ENCODE results near the gene EPHA4. TPM values are rescaled to one million over a fixed set of nuclear protein-coding genes. Genes with fewer than 3 reads are reported as not detected.

The EPHA4 gene
- polyA plus RNA-seq, 1 of the 3 experiments (the other 2 are of a cell fraction), result 0.90 TPM

DNA sequence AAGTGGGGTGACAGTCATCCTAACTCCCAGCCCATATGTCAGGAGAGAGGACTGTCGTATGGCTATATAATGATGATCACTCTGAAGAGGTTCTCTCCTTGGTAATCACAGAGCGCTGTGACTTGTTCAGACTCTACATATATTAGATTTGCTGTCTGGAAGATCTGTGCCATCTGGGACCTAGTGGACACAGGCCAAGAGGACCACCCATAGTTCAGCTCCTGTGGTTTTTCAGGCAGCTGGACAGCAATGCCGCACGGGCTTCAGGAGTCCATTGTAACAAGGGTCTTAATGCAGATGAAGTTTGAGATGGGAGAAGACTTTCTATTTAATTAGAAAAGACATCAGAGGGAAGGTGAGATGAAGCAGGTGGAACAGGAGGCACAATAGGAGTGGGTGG lies 40.1 kb upstream of the EPHA4 start:
- WGBS (ENCODE audit: low lambda C conversion rate), result 36% methylated on average over 4 of the region's 4 CpGs
- Histone ChIP-seq H3K9me3 (no peaks in the 10 kb centered on the region), H3K9me2 (no peaks in the 10 kb centered on the region), H3K36me3 (replicated peaks in 1 of 2; ENCODE audit: control insufficient read depth in 1 of 2, insufficient read depth in 2 of 2, low read length in 1 of 2) (no peaks in the 10 kb centered on the region), H3K79me2 (ENCODE audit: insufficient read depth) (no peaks in the 10 kb centered on the region), H3K9ac (no peak overlapping the region), H3K27ac (ENCODE audit: low read depth in 2 of 2, low read length in 1 of 2) (no peak overlapping the region), H2AFZ (ENCODE audit: low read depth) (no peak overlapping the region), H3K27me3 (ENCODE audit: insufficient read depth) (no peaks in the 10 kb centered on the region), H4K20me1 (ENCODE audit: insufficient read depth) (no peaks in the 10 kb centered on the region), H3K4me2 (no peak overlapping the region), H3K4me1 (ENCODE audit: control insufficient read depth in 1 of 2, insufficient read depth in 2 of 2, low read depth in 1 of 2, low read length in 1 of 2) (no peaks in the 10 kb centered on the region), H3K4me3 (ENCODE audit: low read depth in 2 of 2, low read length in 1 of 2) (no peak overlapping the region), H3F3A (replicated peaks; ENCODE audit: insufficient read depth) (no peaks in the 10 kb centered on the region)
- no peak for DNase-seq
- POLR2A ChIA-PET, result no interaction called here
- CTCF ChIA-PET, result interaction anchor here (1.1 kb wide), 1 partner anchor 603 kb away, joined by 3 read pairs; no protein-coding TSS in a partner anchor
- TF ChIP-seq RXRA (IDR thresholded peaks at IDR 0.05; ENCODE audit: borderline replicate concordance, low read depth), result no peak

DNA sequence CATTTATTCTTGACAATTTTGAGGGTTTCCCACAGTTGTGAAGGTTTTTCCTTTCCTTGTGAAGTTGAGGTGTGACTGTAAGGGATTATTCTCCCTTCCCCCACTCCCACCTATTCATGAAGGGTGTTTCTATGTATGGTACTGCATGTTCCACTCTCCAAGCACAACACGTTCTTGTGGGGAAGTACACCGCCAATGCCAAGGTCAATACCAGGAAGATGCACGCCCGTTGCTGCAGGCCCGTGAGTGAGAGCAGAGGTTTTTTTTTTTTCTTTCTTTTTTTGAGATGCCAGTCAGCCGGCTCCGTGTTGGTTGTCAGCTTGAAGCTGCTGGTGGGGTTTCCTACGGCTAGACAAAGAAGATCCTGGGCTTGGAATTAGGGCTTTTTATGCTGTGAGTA lies 38.6 kb upstream of the EPHA4 start:
- WGBS (ENCODE audit: low lambda C conversion rate), result 26% methylated on average over 8 of the region's 8 CpGs
- no peaks in the 10 kb centered on the region for H3K9me3 ChIP-seq
- CTCF ChIA-PET, result no interaction called here
- H3K4me3 ChIP-seq (ENCODE audit: low read depth in 2 of 2, low read length in 1 of 2), result no peak overlapping the region
- no peak overlapping the region for H3K27ac ChIP-seq (ENCODE audit: low read depth in 2 of 2, low read length in 1 of 2)
- no peaks in the 10 kb centered on the region for H3K79me2 ChIP-seq (ENCODE audit: insufficient read depth)
- no peaks in the 10 kb centered on the region for H3F3A ChIP-seq (replicated peaks; ENCODE audit: insufficient read depth)
- H3K4me2 ChIP-seq, result no peak overlapping the region
- no peaks in the 10 kb centered on the region for H3K27me3 ChIP-seq (ENCODE audit: insufficient read depth)
- no peaks in the 10 kb centered on the region for H3K4me1 ChIP-seq (ENCODE audit: control insufficient read depth in 1 of 2, insufficient read depth in 2 of 2, low read depth in 1 of 2, low read length in 1 of 2)
- POLR2A ChIA-PET, result no interaction called here
- no peaks in the 10 kb centered on the region for H3K36me3 ChIP-seq (replicated peaks in 1 of 2; ENCODE audit: control insufficient read depth in 1 of 2, insufficient read depth in 2 of 2, low read length in 1 of 2)
- no peak overlapping the region for H2AFZ ChIP-seq (ENCODE audit: low read depth)
- no peak for DNase-seq
- H3K9me2 ChIP-seq, result no peaks in the 10 kb centered on the region
- TF ChIP-seq IRF3 (IDR thresholded peaks at IDR 0.05; ENCODE audit: low read depth, low read length), result no peak
- no peak for TF ChIP-seq EP300 (IDR thresholded peaks at IDR 0.05; ENCODE audit: borderline replicate concordance in 1 of 2, low read depth in 1 of 2, low read length in 1 of 2)
- TF ChIP-seq, protein P1, sequence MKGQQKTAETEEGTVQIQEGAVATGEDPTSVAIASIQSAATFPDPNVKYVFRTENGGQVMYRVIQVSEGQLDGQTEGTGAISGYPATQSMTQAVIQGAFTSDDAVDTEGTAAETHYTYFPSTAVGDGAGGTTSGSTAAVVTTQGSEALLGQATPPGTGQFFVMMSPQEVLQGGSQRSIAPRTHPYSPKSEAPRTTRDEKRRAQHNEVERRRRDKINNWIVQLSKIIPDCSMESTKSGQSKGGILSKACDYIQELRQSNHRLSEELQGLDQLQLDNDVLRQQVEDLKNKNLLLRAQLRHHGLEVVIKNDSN (IDR thresholded peaks at IDR 0.05; ENCODE audit: borderline replicate concordance, low read depth), result no peak
- TF ChIP-seq CHD2 (IDR thresholded peaks at IDR 0.05; ENCODE audit: low read length, partially characterized antibody), result no peak
- TF ChIP-seq SMC3 (IDR thresholded peaks at IDR 0.05; ENCODE audit: low read depth, low read length), result no peak
- no peak for TF ChIP-seq NFIC (IDR thresholded peaks at IDR 0.05; ENCODE audit: borderline replicate concordance)
- TF ChIP-seq JUND (IDR thresholded peaks at IDR 0.05), result no peak
- no peak for TF ChIP-seq MEF2A (IDR thresholded peaks at IDR 0.05; ENCODE audit: borderline replicate concordance, low read depth)
- TF ChIP-seq, protein P2, sequence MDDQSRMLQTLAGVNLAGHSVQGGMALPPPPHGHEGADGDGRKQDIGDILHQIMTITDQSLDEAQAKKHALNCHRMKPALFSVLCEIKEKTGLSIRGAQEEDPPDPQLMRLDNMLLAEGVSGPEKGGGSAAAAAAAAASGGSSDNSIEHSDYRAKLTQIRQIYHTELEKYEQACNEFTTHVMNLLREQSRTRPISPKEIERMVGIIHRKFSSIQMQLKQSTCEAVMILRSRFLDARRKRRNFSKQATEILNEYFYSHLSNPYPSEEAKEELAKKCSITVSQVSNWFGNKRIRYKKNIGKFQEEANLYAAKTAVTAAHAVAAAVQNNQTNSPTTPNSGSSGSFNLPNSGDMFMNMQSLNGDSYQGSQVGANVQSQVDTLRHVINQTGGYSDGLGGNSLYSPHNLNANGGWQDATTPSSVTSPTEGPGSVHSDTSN (IDR thresholded peaks at IDR 0.05), result no peak
- TF ChIP-seq TEAD4 (IDR thresholded peaks at IDR 0.05; ENCODE audit: borderline replicate concordance, insufficient read depth), result no peak
- no peak for TF ChIP-seq NRF1 (IDR thresholded peaks at IDR 0.05; ENCODE audit: low read depth, low read length)
- TF ChIP-seq FOXM1 (IDR thresholded peaks at IDR 0.05; ENCODE audit: low read depth), result no peak
- no peaks in the 10 kb centered on the region for H4K20me1 ChIP-seq (ENCODE audit: insufficient read depth)
- H3K9ac ChIP-seq, result no peak overlapping the region
